ENCODE measurements around the gene TBC1D10B.

- no peak for TF ChIP-seq EP300 (IDR thresholded peaks at IDR 0.05; ENCODE audit: borderline replicate concordance)
- no peak for TF ChIP-seq YY1 (IDR thresholded peaks at IDR 0.05; ENCODE audit: low read depth)
- no peak; the same call in 1 of the 2 replicates for TF ChIP-seq TAF1 (IDR thresholded peaks at IDR 0.05; ENCODE audit: low read depth)
- no peak for TF ChIP-seq CEBPB (IDR thresholded peaks at IDR 0.05)
- no peak for TF ChIP-seq CREB1 (IDR thresholded peaks at IDR 0.05; ENCODE audit: low read depth)
- TF ChIP-seq EGR1 (IDR thresholded peaks at IDR 0.05) = no peak
These were observed 46.6 kb upstream of the TBC1D10B start for GRCh38 chr16:30416624-30417528.

All from Ishikawa (cell line).